ENCODE data around the gene DNAH3. TPM values are rescaled to one million over a fixed set of nuclear protein-coding genes. Genes with fewer than 3 reads are reported as not detected.
"Not testable (repeated sequence)": the region's sequence is repeated elsewhere in the genome, so short reads cannot be mapped to it uniquely, and the experiment has no call there.

DNAH3 gene
- total RNA-seq, 1 donor from 2014 or later: 0.10 TPM

DNA sequence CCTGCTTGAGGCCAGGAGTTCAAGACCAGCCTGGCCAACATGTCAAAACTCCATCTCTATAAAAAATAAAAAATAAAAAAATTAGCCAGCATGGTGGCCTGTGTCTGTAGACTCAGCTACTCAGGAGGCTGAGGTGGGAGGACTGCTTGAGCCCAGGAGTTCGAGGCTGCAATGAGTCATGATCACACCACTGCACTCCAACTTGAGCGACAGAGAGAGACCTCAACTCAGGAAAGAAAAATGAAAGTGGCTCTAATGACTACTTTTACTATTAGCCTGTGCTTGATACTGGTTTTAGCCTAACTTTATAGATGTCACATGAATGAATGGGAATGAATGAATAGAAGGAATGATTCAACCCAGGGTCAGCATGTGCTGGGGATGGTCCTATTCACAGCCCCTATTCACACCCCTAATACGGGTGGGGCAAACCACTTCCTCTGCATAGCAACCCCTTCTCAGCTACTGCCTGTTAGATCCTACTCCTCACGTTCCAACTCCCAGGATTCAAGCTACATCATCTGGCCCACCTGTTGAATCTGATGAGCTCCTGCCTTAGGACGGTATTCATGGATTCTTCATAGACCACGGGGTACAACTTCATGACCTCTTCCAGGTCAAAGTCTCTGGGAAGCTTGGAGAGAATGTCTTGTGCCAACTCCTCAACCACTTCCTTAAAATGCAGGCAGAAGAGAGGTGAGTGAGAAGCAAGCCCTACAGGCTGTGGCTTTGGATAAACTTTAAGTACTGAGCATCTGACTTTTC, 209.6 kb downstream of the DNAH3 start:
- DNase-seq: no peak

DNA sequence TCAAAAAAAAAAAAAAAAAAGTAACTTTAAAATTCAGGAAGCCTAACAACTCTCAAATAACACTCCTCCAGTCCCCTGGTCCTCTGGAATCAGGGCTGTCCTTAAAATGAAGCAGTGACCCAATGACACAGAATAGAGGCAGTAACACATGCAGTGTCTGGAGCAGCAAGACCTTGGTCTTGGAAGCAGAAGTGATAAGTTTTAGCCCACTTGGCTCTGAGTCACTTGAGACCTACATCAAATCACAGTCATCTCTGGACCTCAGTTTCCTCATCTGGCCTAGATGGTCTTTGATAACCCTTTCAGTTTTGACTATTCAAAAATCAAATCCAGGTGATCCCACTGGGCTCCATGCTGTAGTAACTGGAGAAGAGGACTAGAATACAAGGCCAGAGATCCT, 211.0 kb downstream of the DNAH3 start:
- DNase-seq: no peak

DNA sequence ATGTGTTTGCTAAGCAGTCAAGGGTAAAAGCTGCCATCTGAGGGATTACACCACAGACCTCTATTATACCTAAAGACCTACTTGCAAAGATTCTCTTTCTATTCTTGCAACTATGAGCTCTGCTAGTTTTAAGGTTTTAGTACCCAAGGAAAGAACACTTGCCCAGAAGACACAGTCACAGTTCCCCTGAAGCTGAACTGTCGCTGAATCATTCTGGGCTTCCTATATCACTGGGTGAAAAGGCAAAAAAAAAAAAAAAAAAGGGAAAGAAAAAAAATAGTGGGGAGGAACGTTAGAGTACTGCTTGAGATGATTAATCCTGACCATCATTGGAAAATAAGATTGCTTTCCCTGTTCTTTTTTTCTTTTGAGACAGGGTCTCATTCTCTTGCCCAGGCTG, 212.2 kb downstream of the DNAH3 start:
- DNase-seq: no peak

DNA sequence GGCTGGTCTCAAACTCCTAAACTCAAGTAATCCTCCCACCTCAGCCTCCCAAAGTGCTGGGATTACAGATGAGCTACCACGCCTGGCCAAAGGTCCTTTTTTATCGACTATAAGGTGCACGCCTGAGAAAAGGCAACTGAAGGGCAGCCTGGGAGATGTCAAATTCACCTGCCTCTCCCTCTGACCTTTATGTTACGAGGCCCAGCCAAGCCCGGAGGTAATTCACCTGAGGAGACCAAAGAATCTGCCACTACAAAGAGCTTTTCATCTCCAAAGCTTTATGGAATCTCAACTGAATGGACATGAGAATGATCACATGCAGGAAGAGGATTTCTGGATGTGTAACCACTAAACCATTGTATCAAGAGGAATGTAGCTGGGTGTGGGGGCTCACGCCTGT, 212.9 kb downstream of the DNAH3 start:
- no peak for DNase-seq

DNA sequence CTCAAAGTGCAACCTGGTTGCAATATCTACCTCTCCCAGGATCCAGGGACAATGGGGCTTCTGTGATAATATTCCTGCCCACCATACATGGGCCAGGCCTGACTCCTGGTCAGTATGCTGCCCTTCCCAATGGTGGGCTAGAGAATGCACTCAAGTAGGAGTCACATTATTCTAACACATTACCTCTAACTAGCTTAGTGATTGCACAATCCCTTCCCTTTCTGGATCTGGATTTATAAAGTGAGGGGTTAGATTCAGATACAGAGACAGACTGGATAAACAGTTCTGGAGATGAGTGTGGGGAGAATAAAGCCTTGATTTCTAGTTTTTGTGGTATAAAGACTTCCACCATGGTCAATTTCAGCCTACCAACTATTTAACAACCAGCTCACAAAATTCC, 217.1 kb downstream of the DNAH3 start:
- no peak for DNase-seq

DNA sequence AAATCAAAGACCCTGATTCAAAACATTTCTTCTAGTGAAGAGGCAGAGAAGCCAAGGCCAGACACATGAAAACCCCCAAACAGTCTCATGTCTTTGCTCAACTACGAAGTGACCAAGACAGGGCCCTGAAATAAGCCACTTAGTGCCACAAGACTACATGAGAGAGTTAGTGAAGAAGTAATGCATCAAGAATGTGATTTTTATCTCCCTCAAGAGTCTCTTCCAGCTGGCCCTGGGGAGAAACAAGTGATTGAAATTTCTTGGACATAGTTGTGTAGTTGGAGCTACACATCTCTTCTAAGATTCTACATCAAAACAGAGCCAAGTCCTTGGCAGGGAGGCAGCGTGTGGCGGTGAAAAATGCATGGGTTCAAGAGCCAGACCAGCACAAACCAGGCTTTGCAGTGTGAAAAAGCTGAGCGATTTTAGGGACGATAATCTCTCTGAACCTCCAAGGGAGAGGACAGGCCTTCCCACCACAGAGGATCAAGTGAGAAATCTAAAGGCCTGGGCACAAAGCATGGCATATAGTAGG, 219.5 kb downstream of the DNAH3 start:
- DNase-seq: no peak

DNA sequence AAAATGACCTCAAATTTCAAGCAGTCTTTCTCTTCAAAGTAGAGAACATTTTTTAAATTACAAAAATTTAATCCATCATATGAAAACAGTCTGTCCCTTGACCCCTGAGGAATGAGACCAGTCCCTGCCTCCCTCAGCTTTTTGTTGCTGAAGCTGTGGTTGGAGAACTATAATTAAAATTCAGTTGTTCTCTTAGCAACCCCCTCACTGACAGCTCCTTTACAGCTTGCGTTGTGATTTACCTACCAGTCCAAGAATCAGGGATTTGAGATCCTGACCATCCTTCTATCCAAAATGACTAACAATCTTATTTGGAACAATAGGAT, 220.3 kb downstream of the DNAH3 start:
- DNase-seq: no peak

DNA sequence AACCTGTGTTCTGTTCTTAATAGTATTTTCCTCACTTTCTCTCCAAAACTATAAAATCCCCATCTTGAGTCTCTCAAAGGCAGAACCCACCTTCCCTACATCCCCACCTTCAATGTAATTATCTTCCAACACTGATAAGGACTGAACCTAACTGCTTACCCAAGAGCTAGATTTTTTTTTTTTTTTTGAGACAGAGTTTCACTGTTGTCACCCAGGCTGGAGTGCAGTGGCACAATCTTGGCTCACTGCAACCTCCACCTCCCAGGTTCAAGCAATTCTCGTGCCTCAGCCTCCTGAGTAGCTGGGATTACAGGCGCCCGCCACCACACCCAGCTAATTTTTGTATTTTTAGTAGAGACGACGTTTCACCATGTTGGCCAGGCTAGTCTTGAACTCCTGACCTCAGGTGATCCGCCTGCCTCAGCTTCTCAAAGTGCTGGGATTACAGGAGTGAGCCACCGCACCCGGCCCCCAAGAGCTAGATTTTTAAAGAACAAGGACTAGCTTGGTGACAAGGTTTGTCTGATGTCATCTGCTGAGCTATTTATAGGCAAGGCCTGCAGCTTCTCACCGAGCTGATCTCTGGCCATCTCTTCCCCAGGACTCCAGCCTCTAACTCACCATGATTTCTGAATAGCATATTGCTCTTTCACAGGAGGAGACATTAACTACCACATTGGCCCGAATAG, 220.8 kb downstream of the DNAH3 start:
- not testable (repeated sequence) for DNase-seq

DNA sequence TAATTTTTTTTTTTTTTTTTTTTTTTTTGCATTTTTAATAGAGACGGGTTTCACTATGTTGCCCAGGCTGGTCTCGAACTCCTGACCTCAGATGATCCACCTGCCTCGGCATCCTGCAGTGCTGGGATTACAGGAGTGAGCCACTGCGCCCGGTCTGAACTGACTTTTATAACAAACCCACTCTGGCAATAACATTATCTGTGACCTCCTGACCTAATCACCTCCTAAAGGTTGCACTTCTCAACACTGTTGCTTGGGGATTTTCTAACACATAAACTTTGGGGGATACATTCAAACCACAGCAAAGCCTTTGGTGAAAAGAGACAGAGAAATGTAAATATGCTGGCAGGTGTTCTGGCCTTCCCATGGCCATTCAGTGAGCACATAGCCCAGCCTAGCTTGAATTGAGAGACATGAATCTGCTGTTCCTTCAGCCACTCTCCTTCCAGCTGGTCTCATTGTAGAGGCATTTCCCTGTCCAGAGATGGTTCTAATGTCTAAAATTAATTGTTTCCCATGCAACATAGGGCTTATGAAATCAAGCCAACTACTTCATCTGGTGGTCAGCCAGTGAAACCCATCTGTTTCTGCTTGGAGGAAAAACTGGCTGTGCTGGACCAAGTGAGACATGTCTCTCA, 221.8 kb downstream of the DNAH3 start:
- DNase-seq: no peak

DNA sequence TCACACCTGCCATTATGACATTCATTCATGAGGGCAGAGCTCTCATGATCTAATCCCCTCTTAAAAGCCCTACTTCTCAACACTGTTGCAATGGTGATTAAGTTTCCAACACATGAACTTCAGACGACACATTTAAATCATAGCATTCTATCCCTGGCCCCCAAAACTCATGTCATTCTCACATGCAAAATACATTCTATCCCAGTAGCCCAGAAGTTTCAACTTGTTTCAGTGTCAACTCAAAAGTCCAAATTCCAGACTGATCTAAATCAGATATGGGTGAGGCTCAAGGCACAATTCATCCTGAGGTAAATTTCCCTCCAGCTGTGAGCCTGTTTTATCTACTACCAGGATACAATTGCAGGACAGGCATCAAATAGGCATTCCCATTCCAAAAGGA, 224.9 kb downstream of the DNAH3 start:
- no peak for DNase-seq

DNA sequence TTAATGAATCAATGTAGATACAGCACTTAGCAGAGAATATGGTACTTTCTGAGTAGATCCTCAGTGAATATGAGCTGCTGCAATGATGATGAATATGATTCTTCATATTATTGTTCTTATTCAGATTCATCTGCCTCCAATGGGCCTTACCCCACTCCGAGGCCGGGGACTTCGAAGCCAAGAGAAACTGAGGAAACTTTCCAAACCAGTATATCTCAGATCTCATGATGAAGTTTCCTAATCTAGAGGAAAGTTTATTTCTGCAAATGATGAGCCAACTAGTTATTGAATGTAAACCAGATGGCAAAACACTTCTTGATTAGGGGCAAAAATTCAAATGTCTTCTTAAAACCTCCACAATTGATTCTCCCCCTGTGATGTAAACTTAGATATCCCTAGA, 226.8 kb downstream of the DNAH3 start:
- no peak for DNase-seq

DNA sequence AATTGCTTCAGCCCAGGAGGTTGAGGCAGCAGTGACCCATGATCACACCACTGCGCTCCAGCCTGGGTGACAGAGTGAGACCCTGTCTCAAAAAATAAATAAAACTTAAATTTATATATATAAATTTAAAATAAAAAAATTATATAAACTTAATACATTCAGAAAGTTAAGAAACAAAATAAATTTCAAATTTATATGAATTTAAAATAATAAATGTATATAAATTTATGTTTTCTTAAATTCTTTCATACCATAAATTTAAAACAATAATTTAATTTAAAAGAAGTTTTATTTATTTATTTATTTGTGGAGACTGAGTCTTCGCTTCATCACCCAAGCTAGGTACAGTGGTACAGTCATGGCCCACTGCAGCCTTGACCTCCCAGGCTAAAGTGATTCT, 229.8 kb downstream of the DNAH3 start:
- no peak for DNase-seq

DNA sequence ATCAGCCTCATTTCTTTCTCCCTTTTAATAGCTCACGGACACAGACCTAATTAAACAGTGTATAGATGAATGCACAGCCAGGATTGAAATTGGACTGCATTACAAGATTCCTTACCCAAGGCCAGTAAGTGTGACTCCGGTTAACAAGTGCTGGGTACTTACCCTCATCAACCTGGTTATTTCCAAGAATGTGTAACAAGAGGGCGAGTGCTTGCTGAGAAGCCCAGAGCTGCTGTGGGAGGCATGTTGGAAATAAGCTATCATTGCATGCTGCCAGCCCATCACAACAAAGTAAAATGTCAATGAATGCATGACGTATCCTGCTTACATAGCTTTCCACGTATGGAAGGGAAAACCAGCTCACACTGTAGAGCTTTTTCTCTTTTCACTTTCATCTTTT, 230.6 kb downstream of the DNAH3 start:
- no peak for DNase-seq

DNA sequence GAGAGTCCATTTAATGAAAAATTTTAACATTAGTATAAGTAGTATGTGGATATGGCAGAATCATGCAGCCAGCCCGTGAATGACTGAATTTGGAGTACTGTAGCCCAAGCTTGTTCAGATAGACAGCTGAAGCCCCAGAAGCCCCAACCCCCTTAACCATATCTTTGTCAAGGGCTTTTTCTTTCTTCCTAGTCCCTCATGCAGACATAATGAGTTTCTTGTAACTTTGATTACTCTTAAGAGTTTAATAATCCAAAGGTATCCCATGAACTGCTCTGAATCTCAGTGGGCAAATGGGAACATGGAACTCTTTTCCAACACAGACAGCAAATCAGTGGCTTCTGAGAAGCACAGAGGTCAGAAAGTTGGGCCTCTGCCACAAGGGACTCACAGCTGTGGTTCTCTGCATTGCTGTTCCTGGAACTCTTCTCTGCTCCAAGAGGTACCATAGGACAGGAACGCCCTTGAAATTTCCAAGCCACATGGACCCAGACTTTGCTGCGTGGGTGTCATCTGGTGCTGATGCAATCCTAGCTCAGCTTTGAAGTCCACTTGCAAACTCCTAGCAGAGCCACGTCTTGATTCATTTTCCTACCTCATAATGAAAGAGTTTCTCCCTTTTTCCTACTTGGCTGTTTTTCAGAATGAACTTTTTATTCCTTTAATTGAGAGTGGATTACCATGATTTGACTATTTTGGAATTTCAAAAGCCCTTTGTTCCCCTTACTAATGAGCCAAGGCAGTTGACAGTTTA, 232.0 kb downstream of the DNAH3 start:
- DNase-seq: no peak

DNA sequence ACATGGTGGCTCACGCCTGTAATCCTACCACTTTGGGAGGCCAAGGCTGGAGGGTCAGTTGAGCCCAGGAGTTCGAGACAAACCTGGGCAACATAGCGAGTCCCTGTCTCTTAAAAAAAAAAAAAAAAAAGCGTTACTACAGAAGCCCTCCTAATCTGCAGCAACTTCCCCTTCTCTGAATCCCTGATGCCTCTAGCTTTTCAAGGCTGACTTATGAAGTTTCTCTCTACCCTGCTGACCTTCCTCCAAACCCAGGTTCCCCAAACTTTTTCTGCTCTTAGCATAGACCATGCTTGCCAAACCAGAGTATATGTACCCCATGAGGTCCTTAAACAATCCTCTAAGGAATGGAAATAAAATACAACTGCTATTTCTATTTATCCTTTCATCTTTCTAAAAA, 233.7 kb downstream of the DNAH3 start:
- no peak for DNase-seq

DNA sequence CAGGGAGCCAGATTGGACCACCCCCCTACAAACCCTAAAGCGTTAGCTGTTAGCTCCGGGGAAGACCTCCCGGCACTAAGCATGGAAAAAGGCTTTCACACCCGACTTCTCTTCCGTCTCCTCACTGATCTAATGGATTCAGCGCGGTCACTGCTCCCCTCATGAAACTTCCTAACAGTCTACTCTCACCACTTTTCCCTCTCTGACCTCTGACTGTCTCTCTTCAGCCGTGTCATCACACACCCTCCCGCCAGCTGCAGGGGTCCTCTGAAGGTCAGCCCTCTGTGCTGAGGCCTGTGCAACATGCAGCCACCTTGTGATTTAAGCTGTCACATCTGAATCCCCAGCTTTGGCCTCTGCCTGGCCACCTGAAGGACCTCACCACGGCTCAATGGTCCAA, 234.4 kb downstream of the DNAH3 start:
- no peak for DNase-seq

DNA sequence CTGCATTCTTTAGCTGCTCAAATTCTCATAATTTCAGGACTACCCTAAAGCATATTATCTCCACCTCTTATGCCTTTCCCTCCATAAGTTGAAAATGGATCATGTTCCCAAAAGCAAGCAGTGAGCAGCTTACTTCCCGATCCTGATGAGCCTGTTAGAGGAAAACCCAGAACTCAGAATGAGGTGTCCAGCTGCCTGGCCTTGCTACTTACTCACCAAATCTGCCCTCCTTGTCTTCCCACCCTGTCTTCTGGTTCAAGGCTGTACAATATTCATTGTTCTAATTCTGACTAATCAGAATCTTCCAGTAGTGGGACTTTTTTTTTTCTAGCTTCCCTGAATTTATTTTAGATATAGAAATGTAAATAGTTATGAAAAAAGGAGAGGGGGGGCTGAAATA, 239.3 kb downstream of the DNAH3 start:
- DNase-seq: no peak

DNA sequence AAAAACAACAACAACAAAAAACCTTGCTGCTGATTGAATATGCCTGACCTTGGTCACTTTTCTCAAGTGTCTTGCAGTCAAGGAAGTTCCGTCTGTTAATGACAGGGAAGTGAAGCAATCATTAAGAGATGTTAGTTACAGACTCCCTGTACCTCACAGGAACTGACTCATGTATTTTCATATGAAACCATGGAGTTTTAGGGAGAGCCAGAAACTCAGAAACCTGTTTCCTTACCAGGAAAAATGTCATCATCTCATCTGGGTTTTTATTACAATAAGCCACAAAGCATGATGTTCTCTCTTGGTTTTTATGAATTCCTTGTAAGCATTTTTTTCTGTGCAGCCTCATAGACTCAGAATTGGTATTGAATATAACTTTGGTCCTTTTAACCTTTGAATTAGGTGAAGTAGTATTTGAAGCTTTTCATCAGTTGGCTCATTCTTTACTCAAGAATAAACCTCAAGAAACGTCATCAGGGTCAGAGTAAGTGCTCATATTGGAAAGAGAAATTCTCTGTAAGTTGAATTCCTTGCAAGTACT, 239.8 kb downstream of the DNAH3 start:
- peak; percentile 51 for DNase-seq

DNA sequence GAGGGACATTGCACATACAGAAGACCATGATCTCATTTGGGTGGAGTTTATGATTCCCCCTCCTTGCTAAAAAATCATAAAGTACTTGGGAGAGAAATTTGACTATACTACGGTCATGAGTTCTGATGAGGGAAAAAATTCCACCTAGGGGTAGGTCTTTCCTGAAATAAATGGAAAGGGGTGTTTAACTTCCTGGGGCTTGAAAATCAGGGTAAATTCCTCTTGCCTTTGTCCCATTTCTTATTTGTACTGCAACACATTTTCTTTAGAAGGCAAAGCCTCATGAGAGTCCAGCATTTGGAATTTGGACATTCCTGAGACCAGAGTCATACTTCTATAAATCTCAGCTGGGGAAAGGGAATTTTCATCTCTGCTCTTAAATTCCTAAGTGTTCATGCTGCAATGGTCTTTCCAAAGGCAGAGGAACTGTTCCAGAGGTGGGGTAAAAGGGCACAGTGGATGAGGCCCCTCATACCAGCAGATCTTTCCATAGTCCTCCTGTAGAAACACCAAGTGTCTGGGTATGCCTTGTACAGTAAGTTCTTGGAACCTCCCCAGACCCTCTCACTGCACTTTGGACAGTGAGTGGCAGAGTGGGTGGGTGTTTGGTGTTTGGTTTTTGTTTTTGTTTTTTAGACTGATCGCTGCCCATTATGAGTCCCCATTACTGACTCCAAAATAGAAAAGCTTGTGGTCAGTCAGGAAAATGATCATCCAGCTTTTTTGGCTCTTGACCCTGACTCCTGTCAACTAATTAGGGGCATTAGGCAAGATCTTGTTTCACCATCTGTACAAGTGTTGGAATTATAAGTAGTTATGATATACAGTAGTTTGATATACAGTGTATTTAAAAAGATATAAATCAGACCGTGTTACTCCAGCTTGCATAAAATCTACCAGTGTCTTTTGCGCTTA, 244.0 kb downstream of the DNAH3 start:
- peak; percentile 85 for DNase-seq

DNA sequence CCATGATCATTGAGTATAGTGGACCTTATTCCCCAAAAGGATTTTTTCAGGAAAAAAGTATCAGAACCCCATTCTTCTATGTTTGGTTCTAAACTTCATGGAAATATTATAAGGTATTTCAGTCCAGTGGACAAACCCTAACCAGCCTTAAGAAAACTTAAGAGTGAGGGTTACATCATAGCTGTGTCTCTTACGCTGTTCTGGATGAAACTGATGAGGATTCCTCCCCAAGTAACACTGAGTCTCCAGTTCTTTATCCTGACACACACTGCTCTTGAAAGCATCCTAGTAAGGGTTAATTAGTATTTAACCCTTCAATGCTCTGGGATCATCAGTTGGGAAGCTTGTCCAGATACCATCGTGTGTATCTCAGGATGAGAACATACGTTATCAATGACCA, 245.1 kb downstream of the DNAH3 start:
- no peak for DNase-seq

DNA sequence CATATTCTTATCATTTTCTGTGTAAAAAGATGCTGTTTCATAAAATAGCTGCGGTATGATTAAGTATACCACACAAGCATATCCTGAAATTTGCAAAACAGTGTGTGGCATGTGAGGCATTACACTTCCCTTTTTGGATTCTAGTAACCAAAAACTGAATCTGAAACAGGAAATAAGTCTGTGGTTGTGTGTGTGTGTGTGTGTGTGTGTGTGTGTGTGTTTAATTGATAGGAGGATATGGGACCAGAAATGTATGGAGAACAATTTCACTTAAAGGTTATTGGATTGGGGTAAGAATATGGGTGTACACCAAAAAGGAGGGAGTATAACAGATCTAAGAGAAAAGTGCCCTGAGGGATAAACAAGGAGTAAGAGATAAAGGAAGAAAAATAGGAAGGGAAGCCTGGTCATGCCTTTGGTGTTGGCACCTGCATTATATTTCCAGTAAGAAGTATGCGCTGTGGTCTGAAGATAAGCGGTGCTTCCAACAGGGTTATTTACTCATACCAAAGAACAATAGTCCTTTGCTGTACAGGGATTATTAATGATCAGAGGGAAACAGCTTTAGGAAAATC, 246.1 kb downstream of the DNAH3 start:
- DNase-seq: no peak
